Right hindlimb (tissue), 1 donor: ENCODE data around the gene TUBB3.
A peak's percentile ranks its signal among the peaks of the same experiment; 100 is the strongest.
"Not testable (repeated sequence)": the region's sequence is repeated elsewhere in the genome, so short reads cannot be mapped to it uniquely, and the experiment has no call there.

Experiments
- DNase-seq: peaks from one replicate; pipeline ENCODE4 v3.0.0-alpha.2; 2018

Gene TUBB3

DNA sequence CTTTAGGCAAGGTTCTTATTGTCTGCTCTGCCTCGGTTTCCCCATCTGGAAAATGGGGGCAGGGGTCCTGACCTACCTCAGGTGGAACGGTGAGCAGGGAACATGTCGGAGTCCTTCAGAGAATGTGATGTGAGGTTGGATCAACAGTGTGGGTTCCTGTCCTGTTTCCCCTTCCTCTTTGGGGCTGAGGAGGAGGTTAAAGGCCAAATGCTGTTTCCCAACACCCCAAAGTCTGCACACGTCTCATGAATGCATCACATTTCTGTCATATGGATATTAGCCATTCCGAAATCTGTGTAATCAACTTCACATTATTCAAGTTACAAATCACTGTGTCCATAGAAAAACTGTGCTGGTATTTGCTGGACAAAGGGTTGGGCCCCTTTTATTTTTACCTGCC, 44.3 kb downstream of the TUBB3 start:
- not testable (repeated sequence) for DNase-seq

DNA sequence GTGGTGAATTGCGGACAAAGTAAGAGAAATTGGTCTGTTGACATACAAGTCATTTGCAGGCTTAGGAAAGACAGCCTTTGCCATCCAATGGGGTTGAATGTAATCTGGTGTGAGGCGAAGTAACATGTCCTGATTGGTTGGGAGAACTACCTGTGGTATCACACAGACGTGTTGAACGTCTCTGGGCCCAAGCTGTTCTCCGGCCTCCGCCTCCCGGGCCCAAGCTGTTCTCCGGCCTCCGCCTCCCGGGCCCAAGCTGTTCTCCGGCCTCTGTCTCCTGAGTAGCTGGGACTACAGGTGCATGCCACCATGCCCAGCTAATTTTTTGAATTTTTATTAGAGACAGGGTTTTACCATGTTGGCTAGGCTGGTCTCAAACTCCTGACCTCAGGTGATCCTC, 44.9 kb downstream of the TUBB3 start:
- DNase-seq, result not testable (repeated sequence)

DNA sequence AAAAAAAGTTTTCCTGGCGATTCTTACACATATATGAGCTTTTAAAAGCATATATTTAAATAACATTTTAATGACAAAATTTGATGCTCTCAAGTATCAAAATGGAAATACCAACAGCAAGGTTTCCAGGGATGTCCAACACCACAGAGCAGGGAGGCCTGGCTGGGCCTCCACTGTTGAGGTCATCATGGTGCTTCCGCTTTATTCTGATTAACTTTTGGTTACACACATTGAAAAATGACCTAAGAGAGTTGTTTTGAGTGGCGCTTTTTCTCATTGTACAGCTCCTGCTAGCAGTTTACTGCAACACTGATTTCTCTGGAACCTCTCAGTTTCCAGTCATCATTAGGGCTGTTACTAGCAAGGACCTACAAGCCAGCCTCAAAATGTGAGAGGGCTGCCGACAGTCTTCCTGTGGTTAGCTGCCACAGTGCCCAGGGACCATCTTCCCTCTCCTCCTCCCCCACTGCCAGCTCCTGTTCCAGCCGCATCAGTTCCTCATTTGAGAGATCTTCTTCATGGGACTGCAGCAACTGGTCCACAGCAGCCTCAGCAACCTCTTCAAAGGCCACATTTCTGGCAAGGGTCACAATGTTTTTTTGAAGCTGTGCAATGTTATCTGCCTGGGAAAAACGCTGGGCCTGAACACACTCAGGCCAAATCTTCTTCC, 46.7 kb downstream of the TUBB3 start:
- DNase-seq, result no peak

DNA sequence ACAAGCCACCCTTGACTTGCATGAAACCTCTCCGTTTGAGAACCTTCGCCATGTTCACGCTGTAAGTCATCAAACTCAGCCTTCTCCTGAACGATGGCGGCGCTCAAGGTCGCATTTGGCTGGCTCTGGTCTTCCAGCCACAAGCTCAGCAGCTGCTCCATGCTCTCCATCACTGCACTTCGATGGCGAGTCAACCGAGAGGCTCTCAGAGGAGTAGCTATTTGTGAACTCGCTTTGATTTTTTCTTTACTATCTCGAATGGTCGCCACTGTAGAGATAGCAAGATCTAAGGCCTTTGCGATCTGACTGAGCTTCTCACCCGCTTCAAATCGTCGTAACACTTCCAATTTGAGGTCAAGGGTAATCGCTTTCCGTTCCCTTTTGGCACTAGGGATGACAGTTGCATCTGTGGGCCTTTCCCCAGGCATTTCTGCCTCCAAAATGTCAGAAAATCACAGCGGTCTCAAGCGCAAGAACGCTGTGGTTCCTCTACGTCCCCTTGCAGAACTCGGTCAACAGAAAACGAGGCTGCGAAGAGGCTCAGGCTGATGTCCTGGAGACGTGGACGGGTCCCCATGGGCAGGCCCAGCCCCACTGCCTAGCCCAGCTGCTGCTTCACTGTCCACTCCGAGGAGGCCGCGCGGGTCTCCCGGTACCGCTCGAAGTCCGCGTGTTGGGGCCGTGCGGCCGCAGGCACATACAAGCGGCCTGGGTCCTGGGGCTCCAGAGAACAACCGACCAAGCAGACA, 48.5 kb downstream of the TUBB3 start:
- no peak for DNase-seq

DNA sequence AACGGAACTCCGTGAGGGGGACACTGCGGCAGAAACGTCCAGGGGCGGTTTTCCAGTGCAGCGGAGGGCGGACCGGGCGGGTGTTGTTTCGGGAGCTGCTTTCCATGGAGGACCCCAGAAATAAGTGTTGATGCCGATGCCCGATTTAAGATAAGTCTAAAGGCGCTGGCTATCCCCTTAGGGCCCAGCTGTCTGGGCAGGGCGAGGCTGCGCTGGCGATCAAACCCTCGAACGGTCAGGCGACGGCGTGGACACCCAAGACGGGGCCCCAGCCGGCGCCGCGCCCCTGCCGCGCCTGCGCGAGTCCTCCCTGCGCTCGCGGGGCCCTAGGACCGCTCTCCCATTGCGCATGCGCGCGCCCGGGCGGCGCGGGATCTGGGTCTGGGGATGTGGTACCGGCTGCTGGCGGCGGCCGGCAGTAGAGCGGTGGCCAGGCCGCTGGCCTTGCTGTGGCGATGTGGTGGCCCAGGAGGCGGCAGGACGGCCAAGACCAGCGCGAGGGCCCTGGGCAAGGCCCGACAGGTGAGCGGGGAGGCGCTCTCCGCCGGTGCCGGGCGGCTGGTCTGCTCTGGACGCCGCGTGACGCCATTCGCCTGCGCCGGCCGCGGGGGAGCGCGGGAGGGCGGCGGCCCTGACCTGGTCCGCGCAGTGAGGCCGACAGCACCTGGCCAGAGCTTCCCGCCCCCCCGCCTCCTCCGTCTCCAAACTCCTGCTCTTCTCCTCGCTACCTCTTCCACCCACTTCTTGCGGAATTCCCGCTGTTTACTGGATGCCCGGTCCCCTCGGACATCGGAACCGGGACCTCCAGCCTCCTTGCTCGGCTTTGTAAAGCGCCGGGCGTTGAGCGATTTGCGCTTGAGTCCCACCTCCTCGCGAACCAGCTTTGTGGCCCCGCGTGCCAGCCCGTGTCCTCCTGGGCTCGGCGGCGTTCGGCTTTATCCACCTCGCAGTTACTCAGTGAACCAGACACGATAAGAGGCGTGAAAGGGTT, 49.4 kb downstream of the TUBB3 start:
- peak; percentile 94 for DNase-seq

DNA sequence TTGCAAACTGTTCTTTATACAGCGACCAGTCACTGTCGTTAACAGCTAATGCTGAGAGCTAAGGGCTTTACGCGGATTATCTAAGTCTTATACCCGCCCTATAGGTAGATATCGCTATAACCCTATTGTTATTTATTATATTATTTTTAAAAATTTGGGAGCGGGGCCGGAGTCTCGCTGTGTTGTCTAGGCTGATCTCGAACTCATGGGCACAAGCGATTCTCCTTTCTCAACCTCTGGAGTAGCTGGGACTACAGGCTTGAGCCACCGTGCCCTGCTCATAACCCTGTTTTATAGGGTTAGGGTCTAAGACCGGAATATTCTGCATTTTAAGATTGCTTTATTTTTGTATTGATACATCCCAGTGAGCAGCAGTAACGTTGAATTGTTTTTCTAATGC, 50.1 kb downstream of the TUBB3 start:
- DNase-seq, result no peak

GRCh38 chr16:89973654-89974335, 50.7 kb downstream of the TUBB3 start:
- DNase-seq, result no peak

- no peak for DNase-seq
Observed at GRCh38 chr16:89974870-89975269, 51.7 kb downstream of the TUBB3 start.

- DNase-seq, result no peak
Observed at GRCh38 chr16:89981414-89981813, 58.3 kb downstream of the TUBB3 start.

GRCh38 chr16:89982318-89982717, 59.2 kb downstream of the TUBB3 start:
- DNase-seq, result no peak

- DNase-seq, result no peak
Observed at GRCh38 chr16:89983536-89983935, 60.4 kb downstream of the TUBB3 start.

DNA sequence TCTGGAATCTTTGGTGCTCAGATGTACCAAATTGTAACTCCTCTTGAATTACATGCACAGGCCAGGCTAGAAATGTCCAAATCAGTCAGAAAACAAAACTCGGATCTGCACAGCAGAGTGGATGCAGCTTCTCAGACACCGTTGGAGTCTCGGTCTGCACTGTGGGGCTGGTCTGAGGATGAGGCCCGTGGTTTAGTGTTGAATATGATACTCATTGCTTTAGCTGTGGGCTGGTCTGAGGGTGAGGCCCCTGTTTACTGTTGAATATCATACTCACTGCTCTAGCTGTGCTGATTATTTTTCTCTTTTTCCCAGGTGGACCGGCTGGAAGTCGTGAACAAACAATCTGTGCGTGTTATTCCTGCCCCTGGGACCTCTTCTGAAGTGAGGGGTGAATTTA, 61.1 kb downstream of the TUBB3 start:
- no peak for DNase-seq

GRCh38 chr16:89985219-89985618, 62.1 kb downstream of the TUBB3 start:
- DNase-seq, result no peak
